IMR-90 (cell line): ENCODE data around the gene SLC4A3. TPM values are rescaled to one million over a fixed set of nuclear protein-coding genes. Genes with fewer than 3 reads are reported as not detected.
A peak's percentile ranks its signal among the peaks of the same experiment; 100 is the strongest.

Source experiments
- ATAC-seq: fragments of 200-7000 bp; cut with Tn5 transposase; 2 replicates; pipeline ENCODE4 v1.9.1; 2020; ENCODE audit warnings: low read depth, mild to moderate bottlenecking, moderate library complexity
- BruUV-seq: library from RNA; stranded (reverse); fragments of 400-500 nt; replicated peaks from 2 replicates; lab custom pipeline; 2021; lab: Mats Ljungman, UMichigan
- CTCF ChIA-PET: fragments of 300-600 bp; formaldehyde crosslinking; extraction: SDS; loops from one replicate; lab custom pipeline; 2021; ENCODE audit warnings: antibody characterized with exemption; lab: Yijun Ruan, JAX
- POLR2A ChIA-PET: fragments of 300-600 bp; sonication (Branson Sonifier 250); formaldehyde crosslinking; loops from one replicate; lab custom pipeline; 2022; ENCODE audit warnings: antibody characterized with exemption; ENCODE audit not compliant: unreplicated experiment; lab: Charles Lee
- DNase-seq: peaks from one replicate; pipeline ENCODE4 v3.0.0; 2013
- H2AFZ ChIP-seq: replicated peaks from 2 replicates; pipeline ENCODE3; 2013; ENCODE audit warnings: low read length, mild to moderate bottlenecking; ENCODE audit not compliant: poor library complexity
- H2AK5ac ChIP-seq: 2 replicates; pipeline ENCODE4 v1.6.1; 2013; ENCODE audit warnings: low read depth, low read length, inconsistent platforms
- H2AK9ac ChIP-seq: replicated peaks from 2 replicates; pipeline ENCODE3; 2013; ENCODE audit warnings: mild to moderate bottlenecking, low read depth, low read length, moderate library complexity; ENCODE audit not compliant: poor library complexity
- H2BK120ac ChIP-seq: 2 replicates; pipeline ENCODE4 v1.6.1; 2013; ENCODE audit warnings: low read depth, low read length, inconsistent platforms
- H2BK15ac ChIP-seq: 3 replicates; pipeline ENCODE4 v1.6.1; 2013; ENCODE audit warnings: low read depth, low read length, inconsistent platforms
- H2BK20ac ChIP-seq: 2 replicates; pipeline ENCODE4 v1.6.1; 2013; ENCODE audit warnings: low read depth, mild to moderate bottlenecking, inconsistent platforms, low read length, moderate library complexity
- H2BK5ac ChIP-seq: 2 replicates; pipeline ENCODE4 v1.6.1; 2013; ENCODE audit warnings: mild to moderate bottlenecking, low read depth, low read length, inconsistent platforms; ENCODE audit not compliant: poor library complexity, severe bottlenecking
- H3K14ac ChIP-seq: replicated peaks from 2 replicates; pipeline ENCODE4 v1.6.1; 2013; ENCODE audit warnings: low read depth, low read length, inconsistent platforms
- H3K18ac ChIP-seq: 2 replicates; pipeline ENCODE4 v1.6.1; 2013; ENCODE audit warnings: low read depth, low read length, control low read depth
- H3K23ac ChIP-seq: 2 replicates; pipeline ENCODE4 v1.6.1; 2013; ENCODE audit warnings: low read depth, low read length, inconsistent platforms
- H3K27ac ChIP-seq: 2 replicates; pipeline ENCODE4 v1.5.1; 2013; ENCODE audit warnings: mild to moderate bottlenecking, control low read depth, low read length; ENCODE audit not compliant: insufficient read depth
- H3K27me3 ChIP-seq: 2 replicates; pipeline ENCODE4 v1.6.1; 2013; ENCODE audit warnings: low read length; ENCODE audit not compliant: control insufficient read depth, insufficient read depth
- H3K36me3 ChIP-seq: 2 replicates; pipeline ENCODE4 v1.6.1; 2013; ENCODE audit warnings: low read length, mixed read lengths; ENCODE audit not compliant: control insufficient read depth, insufficient read depth
- H3K4ac ChIP-seq: 2 replicates; pipeline ENCODE4 v1.6.1; 2013; ENCODE audit warnings: low read depth, low read length, inconsistent platforms
- H3K4me1 ChIP-seq: 2 replicates; pipeline ENCODE4 v1.6.1; 2013; ENCODE audit warnings: low read length, mixed read lengths; ENCODE audit not compliant: control insufficient read depth, insufficient read depth
- H3K4me2 ChIP-seq: 2 replicates; pipeline ENCODE4 v1.6.1; 2013; ENCODE audit warnings: low read depth, mild to moderate bottlenecking, control low read depth, low read length, moderate library complexity
- H3K4me3 ChIP-seq: 2 replicates; pipeline ENCODE4 v1.5.1; 2013; ENCODE audit warnings: low read depth, mild to moderate bottlenecking, control low read depth, low read length, moderate library complexity; ENCODE audit not compliant: insufficient read depth
- H3K56ac ChIP-seq: 2 replicates; pipeline ENCODE4 v1.6.1; 2013; ENCODE audit warnings: low read length, inconsistent platforms; ENCODE audit not compliant: insufficient read depth; ENCODE audit errors: extremely low read depth
- H3K79me1 ChIP-seq, 2 experiments: 2 replicates each; pipeline ENCODE4 v1.6.1; 2013; ENCODE audit warnings: low read length in 2 of 2, inconsistent platforms in 1 of 2, low read depth in 1 of 2
- H3K9ac ChIP-seq: 2 replicates; pipeline ENCODE4 v1.6.1; 2013; ENCODE audit warnings: low read depth, low read length, control low read depth
- H3K9me1 ChIP-seq: 2 replicates; pipeline ENCODE4 v1.6.1; 2013; ENCODE audit warnings: low read length, inconsistent platforms; ENCODE audit not compliant: insufficient read depth
- H3K9me3 ChIP-seq: 2 replicates; pipeline ENCODE4 v1.6.1; 2013; ENCODE audit warnings: low read length; ENCODE audit not compliant: control insufficient read depth, insufficient read depth
- H4K20me1 ChIP-seq: 2 replicates; pipeline ENCODE4 v1.6.1; 2013; ENCODE audit warnings: low read length, inconsistent platforms; ENCODE audit not compliant: insufficient read depth
- H4K5ac ChIP-seq: 2 replicates; pipeline ENCODE4 v1.6.1; 2013; ENCODE audit warnings: mild to moderate bottlenecking, low read depth, low read length, control low read depth
- H4K8ac ChIP-seq, 2 experiments: 2 replicates each; pipeline ENCODE4 v1.6.1; 2013; ENCODE audit warnings: low read depth in 2 of 2, low read length in 2 of 2, control low read depth in 1 of 2, inconsistent platforms in 1 of 2
- H4K91ac ChIP-seq: 2 replicates; pipeline ENCODE4 v1.6.1; 2013; ENCODE audit warnings: low read depth, low read length, inconsistent platforms; ENCODE audit not compliant: insufficient read depth
- CEBPB ChIP-seq: IDR thresholded peaks from 2 replicates; pipeline ENCODE4 v1.6.1; 2012; ENCODE audit warnings: low read depth, low read length, improper control_type of control experiment
- ELK1 ChIP-seq: fragments of 150-350 bp; IDR thresholded peaks from 2 replicates; pipeline ENCODE4 v1.6.1; 2016; ENCODE audit warnings: low read depth, mild to moderate bottlenecking, low read length, moderate library complexity, borderline replicate concordance
- FOS ChIP-seq: fragments of 150-350 bp; IDR thresholded peaks from 2 replicates; pipeline ENCODE4 v1.6.1; 2016; ENCODE audit warnings: low read depth, low read length
- MAFK ChIP-seq: IDR thresholded peaks from 2 replicates; pipeline ENCODE4 v1.6.1; 2012; ENCODE audit warnings: low read depth, low read length, improper control_type of control experiment
- MXI1 ChIP-seq: IDR thresholded peaks from 2 replicates; pipeline ENCODE4 v1.6.1; 2012; ENCODE audit warnings: low read depth, mild to moderate bottlenecking, low read length, moderate library complexity, borderline replicate concordance
- NFE2L2 ChIP-seq: fragments of 150-350 bp; IDR thresholded peaks from 2 replicates; pipeline ENCODE4 v1.6.1; 2016; ENCODE audit warnings: low read depth, mild to moderate bottlenecking, low read length
- RCOR1 ChIP-seq: IDR thresholded peaks from 2 replicates; pipeline ENCODE4 v1.6.1; 2012; ENCODE audit warnings: mild to moderate bottlenecking, low read length, improper control_type of control experiment; ENCODE audit not compliant: insufficient replicate concordance
- RFX5 ChIP-seq: IDR thresholded peaks from 2 replicates; pipeline ENCODE4 v1.8.0; 2012; ENCODE audit warnings: low read depth, mild to moderate bottlenecking, low read length, moderate library complexity
- SMC3 ChIP-seq: fragments of 150-350 bp; IDR thresholded peaks from 2 replicates; pipeline ENCODE4 v1.6.1; 2016; ENCODE audit warnings: low read depth, mild to moderate bottlenecking, antibody characterized with exemption, low read length, moderate library complexity
- WGBS, 2 experiments: methylation state at CpG; one replicate each; pipeline versions ENCODE4 v1.1.5 to v1.1.7; 2013; ENCODE audit warnings: missing lambda C conversion rate in 2 of 2; ENCODE audit not compliant: insufficient read length in 1 of 2; ENCODE audit errors: extremely low coverage in 2 of 2; 5-methylcytosine and 5-hydroxymethylcytosine counted together
- dilution Hi-C: fragments of 300-500 bp; cut with HindIII; formaldehyde crosslinking; loops from one replicate; pipeline ENCODE4 v1.14.3; 2018; ENCODE audit warnings: low sequenced_read_pairs; ENCODE audit not compliant: unreplicated experiment
- in situ Hi-C: fragments of 300-500 bp; cut with MboI; formaldehyde crosslinking; loops from 3 replicates; pipeline ENCODE4 v1.14.3; 2019; ENCODE audit warnings: low sequenced_read_pairs, inconsistent platforms, mixed read lengths
- intact Hi-C: fragments of 100-400 bp; cut with micrococcal nuclease; formaldehyde crosslinking; loops from 2 replicates; pipeline ENCODE4 v1.10.0; 2022
- polyA plus RNA-seq, 3 experiments: library from polyadenylated mRNA; depleted of rRNA; stranded (reverse); fragments of >200 nt; gene quantifications; 2 replicates each; pipeline ENCODE4 v1.2.3, GENCODE V29; 2012; ENCODE audit warnings: low replicate concordance in 1 of 3
- total RNA-seq: library from RNA; depleted of rRNA; stranded (reverse); fragments of >200 nt; gene quantifications from 2 replicates; pipeline ENCODE4 v1.2.3, GENCODE V29; 2012

Gene SLC4A3
- total and polyA plus RNA-seq, 2 of the 4 experiments (the other 2 are of a cell fraction) = 0.90 to 6.1 TPM

GRCh38 chr2:219628986-219629901 is 1.8 kb downstream of the SLC4A3 start:
- Histone ChIP-seq H4K91ac (no peak overlapping the region), H4K5ac (no peak overlapping the region), H3K9me1 (no peaks in the 10 kb centered on the region; the same call in 1 of the 2 replicates), H3K9me3 (no peaks in the 10 kb centered on the region), H3K4me2 (no peak overlapping the region), H3K27me3 (peaks cover 25% of the 10 kb centered on the region), H3K14ac (no peak overlapping the region), H2AK9ac (peak overlapping the region; percentile 13), H4K8ac (no peak overlapping the region), H3K4ac (no peak overlapping the region), H2BK120ac (no peak overlapping the region), H3K4me3 (no peak overlapping the region), H2BK15ac (no peak overlapping the region), H3K36me3 (peaks cover 5% of the 10 kb centered on the region; the same call in 1 of the 2 replicates), H3K56ac (no peak overlapping the region), H2BK5ac (no peak overlapping the region), H3K23ac (no peak overlapping the region), H2BK20ac (no peak overlapping the region), H3K27ac (no peak overlapping the region), H4K20me1 (no peaks in the 10 kb centered on the region; the same call in none of the 2 replicates), H3K18ac (no peak overlapping the region), H2AFZ (no peak overlapping the region), H2AK5ac (no peak overlapping the region), H3K9ac (no peak overlapping the region), H3K79me1 (no peaks in the 10 kb centered on the region), H3K4me1 (no peaks in the 10 kb centered on the region; the same call in none of the 2 replicates)
- no TSS peak for BruUV-seq
- DNase-seq = no peak
- ATAC-seq = no peak
- dilution Hi-C loops = no loop called here
- intact Hi-C loops = no loop called here
- ChIA-PET POLR2A (no interaction called here), CTCF (interaction anchor here (0.9 to 1.2 kb wide), 2 partner anchors 88 to 134 kb away, joined by 3 read pairs; no protein-coding TSS in a partner anchor)
- WGBS, 2 experiments = 100% methylated on average over 1 of the region's 16 CpGs; no CpG with 5 or more reads in 1 of the 2 experiments
- TF ChIP-seq MAFK = no peak
- TF ChIP-seq CEBPB = no peak
- TF ChIP-seq RFX5 = no peak
- TF ChIP-seq ELK1 = no peak
- TF ChIP-seq FOS = no peak
- TF ChIP-seq RCOR1 = no peak
- no peak for TF ChIP-seq NFE2L2
- TF ChIP-seq SMC3 = no peak
- no peak for TF ChIP-seq MXI1
- in situ Hi-C loops = no loop called here
